GM06990 (cell line): ENCODE data around the gene BPIFA2.

Experiments
- DNase-seq: peaks from one replicate; pipeline ENCODE4 v3.0.0-alpha.2; 2011; ENCODE audit not compliant: insufficient read length; ENCODE audit errors: extremely low read depth
- H3K27me3 ChIP-seq: replicated peaks from 2 replicates; pipeline ENCODE4 v1.6.0; 2011; ENCODE audit warnings: low read length; ENCODE audit not compliant: control insufficient read depth, insufficient read depth
- H3K36me3 ChIP-seq: 2 replicates; pipeline ENCODE4 v1.5.1; 2011; ENCODE audit warnings: low read length; ENCODE audit not compliant: control insufficient read depth, insufficient read depth
- H3K4me3 ChIP-seq: replicated peaks from 2 replicates; pipeline ENCODE4 v1.5.1; 2011; ENCODE audit warnings: low read depth, mild to moderate bottlenecking, control low read depth, low read length
- CTCF ChIP-seq: IDR thresholded peaks from 2 replicates; pipeline ENCODE4 v1.5.1; 2011; ENCODE audit warnings: low read length, control low read depth, mild to moderate bottlenecking, inconsistent platforms; ENCODE audit not compliant: insufficient read depth, poor library complexity, severe bottlenecking

Gene BPIFA2

GRCh38 chr20:33229843-33230242 is 61.9 kb downstream of the BPIFA2 start:
- no peak overlapping the region for H3K4me3 ChIP-seq
- no peak for DNase-seq
- no peaks in the 10 kb centered on the region; the same call in none of the 2 replicates for H3K27me3 ChIP-seq
- TF ChIP-seq CTCF: no peak
- H3K36me3 ChIP-seq: no peaks in the 10 kb centered on the region
